Measurements from ENCODE around the gene DDX20.

Gene DDX20

GRCh38 chr1:111749628-111750027 is 6.1 kb upstream of the DDX20 start:
- no peak for DNase-seq

- no peak for DNase-seq
Measured at GRCh38 chr1:111750856-111751255, 4.8 kb upstream of the DDX20 start.

- DNase-seq: no peak
Measured at GRCh38 chr1:111751906-111752575, 3.7 kb upstream of the DDX20 start.

GRCh38 chr1:111754984-111755330 is 744 bp upstream of the DDX20 start:
- no peak for DNase-seq

GRCh38 chr1:111756124-111756513 is 418 bp downstream of the DDX20 start:
- no peak for DNase-seq

GRCh38 chr1:111758373-111758772 is 2.7 kb downstream of the DDX20 start:
- no peak for DNase-seq

- DNase-seq: no peak
Measured at GRCh38 chr1:111761717-111762116, 6.0 kb downstream of the DDX20 start.

GRCh38 chr1:111762332-111762731 is 6.6 kb downstream of the DDX20 start:
- DNase-seq: no peak

GRCh38 chr1:111768023-111768422 is 12.3 kb downstream of the DDX20 start:
- DNase-seq: no peak

- DNase-seq: no peak
Measured at GRCh38 chr1:111768625-111769024, 12.9 kb downstream of the DDX20 start.

GRCh38 chr1:111769517-111770146 is 13.9 kb downstream of the DDX20 start:
- DNase-seq: no peak

GRCh38 chr1:111770916-111771315 is 15.2 kb downstream of the DDX20 start:
- DNase-seq: no peak

GRCh38 chr1:111775966-111776365 is 20.3 kb downstream of the DDX20 start:
- no peak for DNase-seq

GRCh38 chr1:111776391-111776790 is 20.7 kb downstream of the DDX20 start:
- DNase-seq: no peak

GRCh38 chr1:111776861-111777260 is 21.2 kb downstream of the DDX20 start:
- DNase-seq: no peak

- no peak for DNase-seq
Measured at GRCh38 chr1:111777301-111777700, 21.6 kb downstream of the DDX20 start.

- no peak for DNase-seq
Measured at GRCh38 chr1:111778066-111778465, 22.4 kb downstream of the DDX20 start.

- no peak for DNase-seq
Measured at GRCh38 chr1:111778541-111779051, 22.9 kb downstream of the DDX20 start.

GRCh38 chr1:111779546-111779945 is 23.8 kb downstream of the DDX20 start:
- DNase-seq: no peak

GRCh38 chr1:111784273-111784901 is 28.7 kb downstream of the DDX20 start:
- DNase-seq: no peak

- DNase-seq: no peak
Measured at GRCh38 chr1:111786669-111787207, 31.0 kb downstream of the DDX20 start.

GRCh38 chr1:111789142-111789541 is 33.4 kb downstream of the DDX20 start:
- DNase-seq: no peak

GRCh38 chr1:111789666-111790316 is 34.1 kb downstream of the DDX20 start:
- no peak for DNase-seq

GRCh38 chr1:111791776-111792175 is 36.1 kb downstream of the DDX20 start:
- DNase-seq: no peak

All from activated T-cell treated with anti-CD3 and anti-CD28 coated beads, Interleukin-2, amount 50 U/mL, for 1 hour (primary cell).